GM18519 (cell line): ENCODE measurements around the gene ADI1.
"Not testable (repeated sequence)": the region's sequence is repeated elsewhere in the genome, so short reads cannot be mapped to it uniquely, and the experiment has no call there.

ENCODE experiments used
- ATAC-seq: cut with Tn5 transposase; IDR thresholded peaks from one replicate; pipeline ENCODE4 v1.9.1; 2021; ENCODE audit warnings: mild to moderate bottlenecking, moderate library complexity; ENCODE audit not compliant: unreplicated experiment, low FRiP score

The ADI1 gene

DNA sequence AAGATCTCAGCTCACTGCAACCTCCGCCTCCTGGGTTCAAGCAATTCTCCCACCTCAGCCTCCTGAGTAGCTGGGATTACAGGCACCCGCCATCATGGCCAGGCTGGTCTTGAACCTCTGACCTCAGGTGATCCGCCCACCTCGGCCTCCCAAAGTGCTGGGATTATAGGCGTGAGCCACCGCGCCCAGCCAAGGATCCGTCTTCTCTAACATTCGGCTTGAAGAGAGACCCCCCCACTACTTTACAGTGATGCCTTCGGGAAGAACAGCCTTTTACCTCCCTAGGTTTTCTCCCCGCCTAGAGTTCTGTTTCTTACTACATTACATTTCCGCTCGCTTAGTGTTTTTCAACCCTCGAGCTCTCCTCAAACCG is 22.6 kb downstream of the ADI1 start:
- not testable (repeated sequence) for ATAC-seq

- ATAC-seq, result no peak
Measured at GRCh38 chr2:3494984-3495666, 24.2 kb downstream of the ADI1 start.

GRCh38 chr2:3493615-3494007 is 25.7 kb downstream of the ADI1 start:
- no peak for ATAC-seq

DNA sequence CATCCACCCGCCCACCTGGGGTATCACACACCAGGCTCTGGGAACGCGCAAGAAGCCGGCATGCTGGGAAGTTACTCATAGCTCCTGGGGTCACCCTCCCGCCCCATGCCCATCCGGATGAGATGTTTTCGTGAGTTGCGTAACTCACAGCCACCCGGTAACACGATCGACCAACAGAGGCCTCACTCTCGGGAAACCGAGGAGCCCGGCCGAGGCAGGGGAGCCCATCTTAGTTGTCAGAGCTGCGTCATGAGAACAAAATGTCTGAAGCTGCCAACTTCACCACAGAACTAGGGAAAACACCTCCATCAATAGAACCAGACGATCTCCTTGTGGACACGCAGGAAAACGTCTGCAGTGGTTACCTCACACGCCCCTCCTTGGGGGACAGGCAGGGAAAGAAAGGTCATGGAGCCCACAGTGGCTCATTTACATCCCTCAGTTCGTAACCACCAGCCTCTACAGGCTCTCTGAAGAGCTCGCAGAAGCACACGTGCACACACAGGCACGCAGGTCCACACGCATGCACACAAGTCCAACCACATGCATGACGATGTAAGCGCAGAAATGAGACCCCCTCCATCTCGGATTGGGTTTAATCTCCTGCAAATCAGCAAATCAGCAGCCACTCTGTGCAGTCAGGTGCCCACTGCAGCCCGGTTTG is 26.2 kb downstream of the ADI1 start:
- no peak for ATAC-seq

- not testable (repeated sequence) for ATAC-seq
Measured at GRCh38 chr2:3492475-3492787, 26.9 kb downstream of the ADI1 start.

- no peak for ATAC-seq
Measured at GRCh38 chr2:3491716-3492474, 27.4 kb downstream of the ADI1 start.

DNA sequence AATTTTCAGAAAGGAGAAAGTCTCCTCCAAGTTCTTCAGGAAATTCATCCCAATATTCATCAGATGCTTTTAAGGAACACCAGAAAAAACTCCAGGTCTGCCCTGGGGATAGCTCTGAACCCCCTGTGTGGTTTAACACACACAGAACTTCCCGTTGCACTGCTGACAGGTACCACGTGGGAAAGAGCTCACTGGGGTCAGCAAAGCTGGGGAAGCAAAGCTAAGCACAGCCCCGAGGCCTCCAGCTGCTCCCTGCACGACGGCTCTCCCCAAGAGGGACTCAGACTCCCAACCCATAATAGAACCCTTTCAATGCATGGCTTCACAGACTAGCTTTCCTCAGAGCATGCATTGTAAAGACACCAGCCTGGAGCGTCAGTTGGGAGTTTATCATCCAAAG is 28.0 kb downstream of the ADI1 start:
- ATAC-seq, result no peak

DNA sequence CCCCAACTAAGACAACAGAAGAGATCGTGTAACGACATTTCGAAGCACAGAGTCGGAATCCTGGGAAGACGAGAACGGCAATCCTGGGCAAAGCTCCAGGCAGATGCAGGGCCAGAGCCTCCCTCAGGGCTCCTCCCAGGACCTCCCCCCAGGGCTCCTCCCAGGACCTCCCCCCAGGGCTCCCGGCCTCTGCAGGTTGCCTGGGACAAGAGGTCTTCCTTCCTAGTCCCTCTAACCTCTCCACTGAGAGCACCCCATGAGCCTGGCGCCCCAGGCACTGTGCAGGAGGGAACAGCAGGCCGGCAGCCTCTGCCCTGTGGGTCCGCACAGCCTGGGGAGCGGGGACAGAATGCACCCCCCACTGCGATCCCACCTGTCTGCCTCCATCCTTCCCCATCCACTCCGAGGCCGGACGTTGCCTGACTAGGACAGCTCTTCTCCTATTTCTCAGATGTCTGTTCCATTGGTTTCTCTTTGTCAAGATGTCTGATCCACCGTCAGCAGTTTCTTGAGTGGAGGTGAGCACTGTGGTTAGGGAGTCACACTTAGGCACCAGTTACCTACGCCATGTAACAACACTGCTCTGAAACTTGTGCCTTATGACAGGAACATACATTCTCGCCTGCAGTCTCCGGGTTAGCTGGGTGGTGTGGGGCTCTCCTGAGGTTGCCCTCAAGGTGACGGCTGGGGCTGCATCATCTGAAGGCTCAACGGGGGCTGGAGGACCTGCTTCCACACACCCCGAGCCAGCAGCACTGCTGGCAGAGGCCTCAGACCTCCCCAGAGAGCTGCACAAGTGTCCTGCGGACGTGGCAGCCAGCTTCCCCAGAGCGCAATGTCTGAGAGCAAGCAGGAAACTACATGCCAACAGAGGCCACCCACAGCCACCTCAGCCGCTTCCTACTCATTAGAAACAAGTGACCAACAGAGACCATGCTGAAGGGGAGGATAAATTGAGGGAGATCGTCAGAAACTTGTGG is 28.9 kb downstream of the ADI1 start:
- ATAC-seq, result no peak

DNA sequence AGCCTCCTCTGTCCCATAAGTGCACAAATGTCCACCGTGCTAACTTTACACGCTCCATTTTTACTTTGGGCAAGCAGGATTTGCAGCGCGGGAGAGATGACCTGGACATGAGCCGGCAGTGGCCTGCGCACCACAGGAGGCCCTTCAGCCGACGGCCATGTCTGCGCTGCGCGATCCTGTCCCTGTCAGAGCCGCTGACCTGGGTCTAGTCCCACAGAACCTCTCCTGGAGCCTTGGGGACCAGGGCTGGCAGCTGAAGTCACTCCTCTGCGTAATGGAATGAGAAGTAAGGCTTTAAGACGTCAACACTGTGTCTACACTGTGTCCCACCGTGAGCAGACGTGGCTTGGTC is 29.6 kb downstream of the ADI1 start:
- no peak for ATAC-seq

DNA sequence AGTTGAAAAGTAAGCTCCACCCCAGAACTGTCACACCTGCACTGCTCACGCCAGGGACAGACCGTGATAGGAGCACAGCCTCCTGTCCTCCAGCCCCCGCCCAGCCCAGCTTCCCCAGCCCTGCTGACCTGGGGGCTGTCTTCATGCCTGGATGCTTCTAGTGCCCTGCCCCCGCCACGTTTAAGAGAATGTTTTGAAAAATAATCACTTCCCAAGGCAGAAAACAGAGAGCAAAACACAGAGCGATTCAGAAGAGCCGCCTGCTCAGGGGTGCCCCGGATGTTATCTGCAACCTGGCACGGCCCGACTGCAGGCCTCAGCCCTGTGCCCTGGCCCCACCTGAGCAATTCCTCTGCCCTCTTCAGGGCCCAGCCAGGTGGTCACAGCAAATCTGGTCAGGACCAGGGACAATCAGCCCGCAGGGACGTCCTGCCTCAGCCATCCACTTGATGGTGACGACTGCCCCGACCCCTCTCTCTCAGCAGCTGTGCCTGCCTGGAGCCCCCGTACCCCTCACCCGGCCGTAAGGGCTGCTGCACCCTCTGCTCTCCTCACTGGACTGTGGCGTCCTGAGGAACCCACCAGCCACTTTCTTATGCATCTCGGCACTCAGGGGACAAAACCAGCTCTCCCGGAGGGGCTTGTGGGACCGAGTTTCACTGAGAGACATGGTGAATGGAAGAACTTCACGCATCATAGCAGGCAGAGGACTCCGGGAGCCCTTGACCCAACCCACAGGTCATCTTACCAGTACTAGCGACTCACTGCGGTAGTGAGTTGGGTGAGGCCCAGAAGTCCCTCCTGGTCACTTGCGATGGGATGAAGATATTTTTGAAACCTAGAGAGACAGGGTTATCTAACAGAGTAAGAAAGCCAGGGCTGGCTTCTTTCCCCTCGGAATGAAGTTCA is 30.2 kb downstream of the ADI1 start:
- no peak for ATAC-seq

DNA sequence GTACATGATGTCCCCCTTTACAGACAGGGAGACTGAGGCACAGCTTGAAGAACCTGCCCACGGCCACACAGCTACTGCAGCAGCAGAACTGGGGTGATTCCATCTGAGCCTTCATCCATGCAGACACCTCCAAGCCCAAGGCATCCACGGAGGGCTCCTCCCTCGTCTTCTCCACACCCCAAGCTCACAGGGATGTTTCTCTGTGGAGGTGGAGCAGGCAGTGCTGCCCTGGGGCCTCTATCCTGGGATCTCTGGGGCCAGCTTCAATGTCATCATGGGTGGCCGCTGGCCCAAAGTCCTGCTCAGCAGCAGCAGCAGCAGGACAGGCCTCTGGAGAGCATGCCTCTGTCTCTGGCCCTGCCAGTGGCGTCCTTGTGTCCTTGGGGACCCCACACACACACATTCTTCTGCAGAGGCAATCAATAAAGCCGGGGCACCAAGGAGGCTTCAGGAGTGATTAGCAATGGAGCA is 31.2 kb downstream of the ADI1 start:
- no peak for ATAC-seq

DNA sequence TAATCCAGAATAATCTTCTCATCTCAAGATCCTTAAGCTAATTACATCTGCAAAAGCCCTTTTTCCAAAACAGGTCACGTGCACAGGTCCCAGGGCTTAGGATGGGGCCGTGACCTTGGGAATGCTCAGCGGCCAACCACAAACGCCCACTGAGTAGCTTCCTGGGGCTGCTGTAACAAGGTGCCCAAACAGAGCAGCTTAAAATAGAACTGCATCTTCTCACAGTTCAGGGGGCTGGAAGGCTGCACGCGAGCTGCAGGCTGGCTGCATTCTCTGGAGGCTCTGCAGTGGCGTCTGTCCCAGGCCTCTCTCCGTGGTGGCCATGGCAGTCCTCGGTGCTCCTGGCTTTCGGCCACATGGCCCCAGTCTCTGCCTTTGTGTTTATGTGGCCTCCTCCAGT is 31.9 kb downstream of the ADI1 start:
- no peak for ATAC-seq

GRCh38 chr2:3487028-3487425 is 32.3 kb downstream of the ADI1 start:
- no peak for ATAC-seq

GRCh38 chr2:3486047-3487027 is 33.0 kb downstream of the ADI1 start:
- no peak for ATAC-seq

DNA sequence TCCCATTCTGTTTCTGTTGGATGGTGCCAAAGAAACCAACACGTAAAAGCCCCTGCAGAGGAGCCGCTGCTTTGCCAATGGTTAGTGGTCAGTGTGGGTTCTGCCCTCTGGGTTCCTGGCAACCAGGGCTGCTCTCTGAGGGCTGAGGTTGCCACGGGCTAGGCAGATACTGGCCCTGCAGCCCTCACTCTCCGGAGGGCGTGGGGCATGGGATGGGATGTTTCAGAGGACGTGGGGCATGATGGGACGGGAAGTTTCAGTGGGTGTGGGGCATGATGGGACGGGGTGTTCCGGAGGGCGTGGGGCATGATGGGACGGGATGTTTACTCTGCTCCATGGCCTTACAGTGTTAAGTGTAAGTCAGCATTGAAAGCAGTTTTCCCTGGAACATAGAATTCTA is 34.2 kb downstream of the ADI1 start:
- ATAC-seq, result no peak

DNA sequence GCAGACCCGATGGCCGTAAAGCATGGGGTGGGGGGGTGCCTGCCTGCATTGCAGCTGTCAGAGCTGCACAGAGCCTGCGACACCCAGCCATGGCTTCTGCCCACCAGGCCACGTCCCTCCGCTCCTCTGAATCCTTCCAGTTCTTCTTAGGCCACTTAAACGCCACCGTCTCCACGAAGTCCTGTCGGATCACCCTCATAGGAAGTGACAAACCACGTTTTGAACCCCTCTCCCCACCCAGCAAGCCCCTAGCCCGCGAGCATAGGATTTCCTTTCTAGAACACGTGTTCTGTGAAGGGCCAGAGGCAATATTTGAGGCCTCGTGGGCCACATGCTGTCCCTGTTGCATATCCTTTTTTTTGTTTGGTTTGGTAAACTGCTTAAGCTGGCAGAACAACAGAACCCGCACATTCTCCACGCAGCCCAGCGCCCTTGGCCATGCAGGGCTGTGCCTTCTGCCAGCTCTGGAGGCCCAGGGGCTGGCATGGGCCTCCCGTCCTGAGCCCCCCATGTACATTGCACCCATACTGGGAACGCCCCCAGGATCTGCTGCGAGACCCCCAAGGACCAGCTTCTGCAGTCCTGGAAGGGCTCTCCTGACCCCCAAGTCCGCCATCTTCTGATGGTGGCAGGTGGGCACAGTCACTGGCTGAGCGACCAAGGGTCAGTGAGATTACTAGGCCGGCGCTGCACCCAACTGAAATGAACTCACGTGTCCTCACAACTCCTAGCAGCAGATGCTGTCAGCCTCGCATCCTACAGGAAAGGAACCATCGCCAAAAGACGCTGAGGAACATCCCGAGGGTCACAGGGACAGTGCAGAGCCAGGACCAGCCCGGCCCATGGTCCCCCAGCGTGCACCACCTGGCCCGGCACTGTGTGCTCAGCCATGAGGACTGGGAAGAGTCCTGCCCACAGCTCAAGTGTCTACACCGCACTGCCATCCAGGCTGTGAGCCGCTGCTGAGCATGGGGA is 35.1 kb downstream of the ADI1 start:
- ATAC-seq, result no peak

- no peak for ATAC-seq
Measured at GRCh38 chr2:3483227-3483985, 35.9 kb downstream of the ADI1 start.
